HG03378 (cell line): Measurements from ENCODE around the gene RNU6-1.

Experiments used
- ATAC-seq: cut with Tn5 transposase; IDR thresholded peaks from one replicate; pipeline ENCODE4 v1.9.1; 2021; ENCODE audit warnings: mild to moderate bottlenecking, moderate library complexity; ENCODE audit not compliant: unreplicated experiment

RNU6-1 gene

GRCh38 chr15:67822537-67823313 is 17.1 kb downstream of the RNU6-1 start:
- no peak for ATAC-seq

GRCh38 chr15:67821784-67822440 is 17.9 kb downstream of the RNU6-1 start:
- no peak for ATAC-seq

- no peak for ATAC-seq
Observed at GRCh38 chr15:67820992-67821783, 18.7 kb downstream of the RNU6-1 start.

GRCh38 chr15:67820122-67820991 is 19.5 kb downstream of the RNU6-1 start:
- ATAC-seq: no peak

- ATAC-seq: no peak
Observed at GRCh38 chr15:67819636-67820035, 20.2 kb downstream of the RNU6-1 start.

- ATAC-seq: no peak
Observed at GRCh38 chr15:67818464-67818863, 21.4 kb downstream of the RNU6-1 start.

GRCh38 chr15:67816668-67817067 is 23.2 kb downstream of the RNU6-1 start:
- ATAC-seq: no peak

- no peak for ATAC-seq
Observed at GRCh38 chr15:67815036-67815592, 24.7 kb downstream of the RNU6-1 start.

GRCh38 chr15:67813104-67813634 is 26.7 kb downstream of the RNU6-1 start:
- ATAC-seq: no peak

GRCh38 chr15:67812241-67812644 is 27.6 kb downstream of the RNU6-1 start:
- ATAC-seq: no peak

GRCh38 chr15:67809866-67810265 is 30.0 kb downstream of the RNU6-1 start:
- no peak for ATAC-seq

GRCh38 chr15:67809441-67809840 is 30.4 kb downstream of the RNU6-1 start:
- ATAC-seq: no peak

GRCh38 chr15:67808821-67809220 is 31.0 kb downstream of the RNU6-1 start:
- ATAC-seq: no peak

GRCh38 chr15:67807836-67808235 is 32.0 kb downstream of the RNU6-1 start:
- no peak for ATAC-seq

GRCh38 chr15:67807141-67807540 is 32.7 kb downstream of the RNU6-1 start:
- ATAC-seq: no peak

GRCh38 chr15:67806536-67806935 is 33.3 kb downstream of the RNU6-1 start:
- no peak for ATAC-seq

GRCh38 chr15:67805666-67806516 is 34.0 kb downstream of the RNU6-1 start:
- no peak for ATAC-seq

- ATAC-seq: no peak
Observed at GRCh38 chr15:67805008-67805665, 34.7 kb downstream of the RNU6-1 start.
